AG04450 (cell line): ENCODE data around the gene SNW1. TPM values are rescaled to one million over a fixed set of nuclear protein-coding genes. Genes with fewer than 3 reads are reported as not detected.

ENCODE experiments used
- CTCF ChIA-PET: fragments of 300-600, 350-600 bp; formaldehyde crosslinking; extraction: SDS; loops from one replicate; lab custom pipeline; 2022; ENCODE audit warnings: antibody characterized with exemption, inconsistent platforms; lab: Charles Lee
- POLR2A ChIA-PET: fragments of 350-600 bp; formaldehyde crosslinking; extraction: SDS; loops from one replicate; lab custom pipeline; 2021; ENCODE audit warnings: antibody characterized with exemption, inconsistent platforms; lab: Yijun Ruan, JAX
- DNase-seq: peaks from one replicate; pipeline ENCODE4 v3.0.0-alpha.2; 2011; ENCODE audit warnings: low read depth, low spot score
- H3K27ac ChIP-seq: one replicate; pipeline ENCODE4 v1.5.1; 2012; ENCODE audit warnings: low read depth, low read length, control low read depth
- H3K27me3 ChIP-seq: one replicate; pipeline ENCODE4 v1.6.0; 2012; ENCODE audit warnings: low read length; ENCODE audit not compliant: control insufficient read depth, insufficient read depth
- H3K4me3 ChIP-seq: 2 replicates; pipeline ENCODE4 v1.5.1; 2011; ENCODE audit warnings: mild to moderate bottlenecking, low read depth, low read length, control low read depth
- H3K9me3 ChIP-seq: 2 replicates; pipeline ENCODE4 v1.5.1; 2012; ENCODE audit warnings: low read length; ENCODE audit not compliant: control insufficient read depth, insufficient read depth
- polyA plus RNA-seq: library from polyadenylated mRNA; depleted of rRNA; stranded (reverse); fragments of >200 nt; gene quantifications from 2 replicates; pipeline ENCODE4 v1.2.3, GENCODE V29; 2011
- TF ChIP-seq, protein P1 (sequence below): IDR thresholded peaks from 2 replicates; pipeline ENCODE4 v1.5.1; 2011; ENCODE audit warnings: low read depth, low read length, control low read depth, inconsistent platforms

Gene SNW1
- polyA plus RNA-seq, 1 experiment = 54.9 TPM

DNA sequence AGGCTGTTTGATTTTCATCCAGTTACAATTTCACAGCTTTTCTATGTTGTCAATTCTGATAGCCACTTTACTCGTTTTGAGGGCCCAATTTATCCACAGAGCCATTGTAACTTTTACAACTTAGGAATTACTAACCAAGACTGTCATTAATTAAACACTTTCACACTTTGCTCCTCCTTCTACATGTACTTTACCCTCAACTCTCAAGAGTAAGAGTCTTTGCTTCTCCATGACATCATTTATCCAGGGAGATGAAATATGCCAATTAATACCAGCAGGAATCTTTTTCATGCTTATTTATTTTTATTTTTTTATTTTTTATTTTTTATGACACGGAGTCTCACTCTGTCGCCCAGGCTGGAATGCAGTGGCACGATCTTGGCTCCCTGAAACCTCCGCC is 39.5 kb downstream of the SNW1 start:
- TF ChIP-seq, protein P1, sequence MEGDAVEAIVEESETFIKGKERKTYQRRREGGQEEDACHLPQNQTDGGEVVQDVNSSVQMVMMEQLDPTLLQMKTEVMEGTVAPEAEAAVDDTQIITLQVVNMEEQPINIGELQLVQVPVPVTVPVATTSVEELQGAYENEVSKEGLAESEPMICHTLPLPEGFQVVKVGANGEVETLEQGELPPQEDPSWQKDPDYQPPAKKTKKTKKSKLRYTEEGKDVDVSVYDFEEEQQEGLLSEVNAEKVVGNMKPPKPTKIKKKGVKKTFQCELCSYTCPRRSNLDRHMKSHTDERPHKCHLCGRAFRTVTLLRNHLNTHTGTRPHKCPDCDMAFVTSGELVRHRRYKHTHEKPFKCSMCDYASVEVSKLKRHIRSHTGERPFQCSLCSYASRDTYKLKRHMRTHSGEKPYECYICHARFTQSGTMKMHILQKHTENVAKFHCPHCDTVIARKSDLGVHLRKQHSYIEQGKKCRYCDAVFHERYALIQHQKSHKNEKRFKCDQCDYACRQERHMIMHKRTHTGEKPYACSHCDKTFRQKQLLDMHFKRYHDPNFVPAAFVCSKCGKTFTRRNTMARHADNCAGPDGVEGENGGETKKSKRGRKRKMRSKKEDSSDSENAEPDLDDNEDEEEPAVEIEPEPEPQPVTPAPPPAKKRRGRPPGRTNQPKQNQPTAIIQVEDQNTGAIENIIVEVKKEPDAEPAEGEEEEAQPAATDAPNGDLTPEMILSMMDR = no peak
- Histone ChIP-seq H3K27ac (no peak overlapping the region), H3K4me3 (no peak overlapping the region), H3K27me3 (no peaks in the 10 kb centered on the region), H3K9me3 (no peaks in the 10 kb centered on the region)
- DNase-seq = no peak
- ChIA-PET CTCF (no interaction called here), POLR2A (no interaction called here)

GRCh38 chr14:77717608-77718305 is 43.2 kb downstream of the SNW1 start:
- DNase-seq = no peak
- CTCF ChIA-PET = no interaction called here

GRCh38 chr14:77714926-77715325 is 46.0 kb downstream of the SNW1 start:
- ChIA-PET POLR2A (interaction anchor here (0.6 kb wide), 1 partner anchor 147 kb away, joined by 4 read pairs; no protein-coding TSS in a partner anchor), CTCF (no interaction called here)
- DNase-seq = no peak
- Histone ChIP-seq H3K27ac (no peak overlapping the region), H3K9me3 (no peaks in the 10 kb centered on the region), H3K4me3 (no peak overlapping the region), H3K27me3 (no peaks in the 10 kb centered on the region)
- TF ChIP-seq, protein P1 = no peak

More at GRCh38 chr14:77717608-77718305, 43.2 kb downstream of the SNW1 start:
- TF ChIP-seq, protein P1 = no peak
- Histone ChIP-seq H3K9me3 (no peaks in the 10 kb centered on the region), H3K27me3 (no peaks in the 10 kb centered on the region), H3K4me3 (no peak overlapping the region), H3K27ac (no peak overlapping the region)
- POLR2A ChIA-PET = no interaction called here

DNA sequence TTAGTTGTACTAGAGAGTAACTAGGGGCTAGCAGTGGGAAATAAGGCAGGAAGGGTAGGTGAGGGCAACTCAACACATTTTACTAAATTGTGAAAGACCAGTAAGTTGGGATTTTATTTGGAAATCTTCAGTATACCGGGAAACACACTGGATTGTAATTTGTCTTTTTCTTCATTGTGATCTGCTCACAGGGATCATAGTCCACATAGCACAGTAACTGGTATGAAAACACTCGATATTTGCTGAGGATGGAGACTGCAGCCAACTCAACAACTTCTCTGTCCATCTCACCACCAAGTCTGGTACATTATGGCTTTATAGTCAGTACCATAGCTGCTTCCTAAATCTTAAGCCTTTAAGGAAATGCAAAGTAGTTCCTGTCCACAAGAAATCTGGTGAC is 50.6 kb downstream of the SNW1 start:
- ChIA-PET CTCF (no interaction called here), POLR2A (no interaction called here)
- Histone ChIP-seq H3K27ac (no peak overlapping the region), H3K4me3 (no peak overlapping the region), H3K27me3 (no peaks in the 10 kb centered on the region), H3K9me3 (no peaks in the 10 kb centered on the region)
- no peak for DNase-seq
- TF ChIP-seq, protein P1 = no peak

GRCh38 chr14:77709412-77709811 is 51.5 kb downstream of the SNW1 start:
- POLR2A ChIA-PET = no interaction called here
- Histone ChIP-seq H3K4me3 (peak overlapping the region; percentile 94), H3K27me3 (no peaks in the 10 kb centered on the region), H3K9me3 (no peaks in the 10 kb centered on the region), H3K27ac (no peak overlapping the region)
- CTCF ChIA-PET = no interaction called here
- no peak for DNase-seq
- TF ChIP-seq, protein P1 = no peak
